Activated T-helper 1 cell treated with anti-CD3 and anti-CD28 coated beads, Interleukin-2, amount 50 U/mL, for 16 hours (primary cell): ENCODE results near the gene HES5.

ENCODE experiments used
- DNase-seq, 2 donors: peaks; one replicate each; pipeline ENCODE4 v3.0.0-alpha.2; 2020; ENCODE audit warnings: low read depth in 1 of 2, low spot score in 1 of 2

HES5 gene

DNA sequence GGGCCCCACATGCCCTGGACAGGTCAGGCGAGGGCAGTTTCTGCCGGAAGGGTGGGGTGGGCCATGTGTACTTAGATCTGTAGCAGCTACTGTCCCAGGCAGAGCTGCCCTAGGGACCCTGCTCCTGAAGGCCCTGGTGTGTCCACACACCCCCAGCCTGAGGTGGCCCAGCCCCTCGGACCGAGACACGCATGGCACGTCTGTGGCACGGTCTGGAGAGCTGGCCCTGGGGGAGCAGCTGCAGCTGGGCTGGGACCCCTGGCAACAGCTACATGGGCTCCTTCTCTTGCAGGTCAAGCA, 28.3 kb downstream of the HES5 start:
- DNase-seq, result no peak

- DNase-seq, result no peak
These were observed 28.8 kb downstream of the HES5 start for GRCh38 chr1:2501041-2501819.

GRCh38 chr1:2499986-2500596, 30.0 kb downstream of the HES5 start:
- DNase-seq, result no peak

GRCh38 chr1:2499260-2499659, 30.8 kb downstream of the HES5 start:
- no peak for DNase-seq

- DNase-seq, result no peak
These were observed 31.4 kb downstream of the HES5 start for GRCh38 chr1:2498648-2499047.

GRCh38 chr1:2497891-2498290, 32.2 kb downstream of the HES5 start:
- DNase-seq, result no peak

DNA sequence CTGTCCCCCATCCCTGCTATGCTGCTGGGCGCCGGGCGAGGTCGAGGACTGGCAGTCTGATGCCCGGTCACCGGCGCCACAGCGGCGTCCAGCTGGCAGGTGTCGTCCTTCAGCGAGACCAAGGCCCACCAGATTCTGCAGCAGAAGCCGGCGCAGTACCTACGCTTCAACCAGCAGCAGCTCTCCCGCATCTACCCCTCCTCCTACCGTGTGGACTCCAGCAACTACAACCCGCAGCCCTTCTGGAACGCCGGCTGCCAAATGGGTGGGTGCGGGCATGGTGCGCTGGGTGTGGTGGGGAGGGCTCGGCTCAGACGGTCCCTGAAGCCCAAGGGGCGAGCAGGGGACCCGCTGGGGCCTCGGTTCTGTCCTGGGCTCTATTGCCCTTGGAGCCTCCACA, 33.3 kb downstream of the HES5 start:
- DNase-seq, result no peak

GRCh38 chr1:2496087-2496622, 33.9 kb downstream of the HES5 start:
- DNase-seq, result no peak

GRCh38 chr1:2495546-2495945, 34.5 kb downstream of the HES5 start:
- DNase-seq, result no peak

DNA sequence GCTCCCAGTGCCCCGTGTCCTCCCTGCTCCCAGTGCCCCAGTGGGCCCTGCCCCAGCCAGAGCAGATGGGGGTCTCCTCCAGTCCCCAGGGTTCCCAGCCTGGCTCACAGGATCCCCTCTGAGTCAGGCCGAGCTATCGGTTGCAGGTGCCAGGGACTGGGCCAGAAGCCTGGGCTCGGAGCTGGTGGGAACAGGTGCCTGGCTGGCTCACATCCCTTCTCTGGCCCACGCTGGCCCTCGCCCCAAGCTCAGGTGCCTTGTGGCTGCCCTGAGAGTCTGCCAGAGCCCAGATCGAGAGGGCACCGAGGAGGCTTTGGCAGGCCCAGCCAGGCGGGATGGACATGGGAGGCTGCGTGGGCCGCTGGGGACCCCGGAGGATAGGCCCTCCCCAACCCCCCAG, 35.0 kb downstream of the HES5 start:
- DNase-seq, result no peak

DNA sequence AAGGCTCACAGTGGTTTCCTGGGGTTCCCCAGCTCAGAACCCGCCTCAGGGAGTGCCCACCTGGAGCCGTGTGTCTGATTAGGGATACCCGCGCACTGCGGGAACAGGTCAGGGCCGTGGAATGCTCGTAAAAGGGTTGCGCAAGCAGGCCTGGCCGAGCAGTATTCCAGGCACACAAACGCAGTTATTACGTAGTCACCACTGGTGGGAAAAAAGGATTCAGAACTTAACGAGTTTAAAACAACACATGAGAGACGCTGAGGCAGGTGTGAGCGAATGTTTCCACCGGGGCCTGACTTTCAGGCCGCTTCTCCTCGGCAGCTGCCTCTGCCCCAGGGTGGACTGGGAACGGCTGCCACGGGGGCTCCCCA, 35.8 kb downstream of the HES5 start:
- DNase-seq, result no peak

GRCh38 chr1:2493691-2494322, 36.3 kb downstream of the HES5 start:
- no peak for DNase-seq

GRCh38 chr1:2493218-2493617, 36.8 kb downstream of the HES5 start:
- no peak for DNase-seq

GRCh38 chr1:2492091-2492490, 38.0 kb downstream of the HES5 start:
- no peak for DNase-seq

GRCh38 chr1:2489615-2490014, 40.4 kb downstream of the HES5 start:
- no peak for DNase-seq

DNA sequence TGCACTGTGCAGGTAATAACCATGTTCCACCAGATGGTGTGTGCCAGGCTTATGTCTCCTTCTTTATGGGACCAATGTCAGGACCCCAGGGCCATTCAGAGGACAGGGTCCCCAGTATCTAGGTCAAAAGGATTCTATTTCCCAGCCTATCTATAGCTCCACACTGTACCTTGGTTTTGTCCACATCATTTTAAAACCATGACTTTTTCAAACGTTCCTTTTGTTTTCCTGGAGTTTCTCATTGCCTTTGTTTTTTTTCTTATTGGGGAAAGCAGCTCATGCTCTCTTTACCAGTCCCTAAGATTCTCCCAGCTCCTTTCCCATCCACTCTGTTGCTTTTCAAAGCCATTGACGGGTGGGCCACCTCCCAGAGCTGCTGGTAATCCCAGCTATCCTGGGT, 41.4 kb downstream of the HES5 start:
- DNase-seq, result no peak

- DNase-seq, result no peak
These were observed 43.5 kb downstream of the HES5 start for GRCh38 chr1:2486558-2486957.

DNA sequence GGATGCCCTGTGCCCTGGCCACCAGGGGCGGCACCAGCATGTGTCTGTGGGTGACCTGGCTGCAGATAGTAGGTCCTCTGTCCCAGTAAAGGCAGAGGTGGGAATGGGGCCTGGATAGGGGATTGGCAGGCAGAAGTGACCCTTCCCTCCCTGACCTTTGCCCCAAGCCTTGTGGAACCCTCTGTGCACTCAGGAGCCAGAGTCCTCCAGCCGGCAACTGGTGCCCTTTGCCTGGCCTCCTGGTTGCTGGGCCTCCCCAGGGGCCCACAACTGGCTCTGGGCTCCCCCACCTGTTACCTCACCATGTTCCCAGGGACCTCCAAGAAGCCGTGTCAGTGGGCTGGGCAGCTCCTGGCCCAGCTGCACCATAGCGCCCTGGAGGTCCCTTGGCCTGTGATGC, 44.0 kb downstream of the HES5 start:
- DNase-seq, result no peak

DNA sequence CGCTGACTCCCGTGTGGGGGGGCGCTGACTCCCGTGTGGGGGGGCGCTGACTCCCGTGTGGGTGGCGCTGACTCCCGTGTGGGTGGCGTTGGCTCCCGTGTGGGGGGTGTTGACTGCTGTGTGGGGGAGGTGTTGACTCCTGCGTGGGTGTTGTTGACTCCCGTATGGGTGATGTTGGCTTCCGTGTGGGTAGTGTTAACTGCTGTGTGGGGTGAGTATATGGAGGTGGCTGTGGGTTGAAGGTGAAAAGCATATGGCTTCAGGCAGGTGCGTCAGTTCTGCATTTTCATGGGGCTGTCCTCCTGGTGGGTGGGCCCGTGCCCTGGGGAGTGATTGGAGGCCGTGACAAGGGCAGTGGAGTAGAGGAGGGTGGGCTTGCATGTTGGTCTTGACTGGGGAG, 46.1 kb downstream of the HES5 start:
- no peak for DNase-seq

- no peak for DNase-seq
These were observed 47.0 kb downstream of the HES5 start for GRCh38 chr1:2483026-2483425.

DNA sequence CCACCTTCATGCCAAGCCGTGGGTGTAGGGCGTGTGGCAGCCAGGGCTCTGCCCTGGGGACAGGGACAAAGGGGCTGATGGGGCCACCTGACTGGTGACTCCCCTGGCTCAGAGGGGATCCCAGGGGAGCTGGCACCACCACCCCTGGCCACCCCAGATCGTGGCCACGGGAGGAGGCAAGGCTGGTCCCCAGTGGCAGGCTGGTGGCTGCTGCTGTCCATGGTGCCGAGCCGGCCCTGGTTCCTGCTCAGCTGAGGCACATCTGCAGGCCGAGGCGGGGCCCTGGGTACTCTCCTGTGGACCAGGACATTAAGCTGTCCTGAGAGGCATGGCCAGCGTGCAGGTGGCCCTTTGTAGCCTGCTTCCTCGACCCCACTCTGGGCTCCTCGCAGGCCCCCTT, 47.5 kb downstream of the HES5 start:
- no peak for DNase-seq

GRCh38 chr1:2481885-2482284, 48.2 kb downstream of the HES5 start:
- DNase-seq, result no peak

DNA sequence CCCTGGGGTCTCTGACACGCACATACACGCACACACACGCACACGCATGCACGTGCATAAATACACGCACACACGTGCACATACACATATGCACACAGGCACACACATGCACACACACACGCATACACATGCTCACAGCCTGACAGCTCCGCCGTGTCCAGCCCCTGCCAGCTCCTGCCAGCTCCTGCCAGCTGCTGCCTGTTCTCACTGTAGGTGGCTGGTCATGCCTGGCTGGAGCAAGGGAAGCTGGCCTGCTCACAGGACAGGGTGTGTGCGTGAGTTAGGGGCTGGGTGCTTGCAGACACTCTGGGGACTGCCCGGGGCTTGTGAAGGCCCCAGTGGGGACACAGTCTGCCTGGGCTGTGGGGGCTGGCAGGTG, 49.1 kb downstream of the HES5 start:
- DNase-seq, result no peak
